Upper lobe of left lung (tissue), 4 donors: ENCODE results near the gene TIGD1.

ENCODE experiments used
- POLR2A ChIP-seq, 4 donors: fragments of 450-650 bp; IDR thresholded peaks; one replicate each; pipeline ENCODE4 v1.5.1; 2016 to 2017; ENCODE audit warnings: antibody characterized with exemption in 4 of 4, mild to moderate bottlenecking in 2 of 4
- POLR2AphosphoS5 ChIP-seq, 2 donors: sonication (generic); formaldehyde crosslinking; IDR thresholded peaks; one replicate each; pipeline ENCODE4 v1.5.1; 2017; ENCODE audit warnings: antibody characterized with exemption in 2 of 2
- TF ChIP-seq, protein P1 (sequence below), 6 experiments: fragments of 450-650 bp in 4 of 6; fragments of 200-600 bp in 2 of 6; sonication (generic) in 2 of 6; IDR thresholded peaks; one replicate each; pipeline ENCODE4 v1.5.1; 2016 to 2019; ENCODE audit warnings: antibody characterized with exemption in 6 of 6

DNA sequence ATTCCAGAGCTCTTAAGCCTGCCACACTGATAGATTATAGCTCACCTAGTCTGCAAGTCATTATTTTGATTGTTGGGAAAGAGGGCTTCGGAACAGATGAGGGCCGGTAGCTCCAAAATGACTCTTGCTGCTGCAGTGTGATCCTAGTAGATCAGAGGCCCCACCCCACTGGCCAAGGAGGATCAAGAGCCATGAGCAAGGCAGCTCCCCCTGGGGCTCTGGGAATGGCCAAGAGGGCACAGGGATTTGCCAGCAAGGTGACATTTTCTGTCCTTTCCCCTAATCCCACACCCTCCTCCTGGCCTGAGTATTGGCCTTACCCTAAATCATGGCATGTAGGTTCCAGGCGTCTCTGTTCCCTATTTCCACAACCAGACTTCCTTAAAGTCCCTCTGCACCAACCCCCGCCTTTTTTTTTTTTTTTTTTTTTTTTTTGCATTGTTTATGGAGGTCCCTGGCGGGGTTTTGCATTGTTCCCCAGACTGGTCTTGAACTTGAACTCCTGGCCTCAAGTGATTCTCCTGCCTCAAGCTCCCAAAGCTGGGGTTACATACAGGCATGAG lies 36.7 kb upstream of the TIGD1 start:
- TF ChIP-seq, protein P1, sequence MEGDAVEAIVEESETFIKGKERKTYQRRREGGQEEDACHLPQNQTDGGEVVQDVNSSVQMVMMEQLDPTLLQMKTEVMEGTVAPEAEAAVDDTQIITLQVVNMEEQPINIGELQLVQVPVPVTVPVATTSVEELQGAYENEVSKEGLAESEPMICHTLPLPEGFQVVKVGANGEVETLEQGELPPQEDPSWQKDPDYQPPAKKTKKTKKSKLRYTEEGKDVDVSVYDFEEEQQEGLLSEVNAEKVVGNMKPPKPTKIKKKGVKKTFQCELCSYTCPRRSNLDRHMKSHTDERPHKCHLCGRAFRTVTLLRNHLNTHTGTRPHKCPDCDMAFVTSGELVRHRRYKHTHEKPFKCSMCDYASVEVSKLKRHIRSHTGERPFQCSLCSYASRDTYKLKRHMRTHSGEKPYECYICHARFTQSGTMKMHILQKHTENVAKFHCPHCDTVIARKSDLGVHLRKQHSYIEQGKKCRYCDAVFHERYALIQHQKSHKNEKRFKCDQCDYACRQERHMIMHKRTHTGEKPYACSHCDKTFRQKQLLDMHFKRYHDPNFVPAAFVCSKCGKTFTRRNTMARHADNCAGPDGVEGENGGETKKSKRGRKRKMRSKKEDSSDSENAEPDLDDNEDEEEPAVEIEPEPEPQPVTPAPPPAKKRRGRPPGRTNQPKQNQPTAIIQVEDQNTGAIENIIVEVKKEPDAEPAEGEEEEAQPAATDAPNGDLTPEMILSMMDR (IDR thresholded peaks at IDR 0.05): no peak
- no peak for TF ChIP-seq POLR2AphosphoS5 (IDR thresholded peaks at IDR 0.05)
- TF ChIP-seq POLR2A (IDR thresholded peaks at IDR 0.05): no peak
